Stimulated activated CD8-positive, alpha-beta memory T cell treated with anti-CD3 and anti-CD28 coated beads, Interleukin-2, amount 100 ng/mL, for 1 hour (primary cell): ENCODE measurements around the gene MBD3L3.
"Not testable (repeated sequence)": the region's sequence is repeated elsewhere in the genome, so short reads cannot be mapped to it uniquely, and the experiment has no call there.

ENCODE experiments used
- DNase-seq, 2 donors: peaks; one replicate each; pipeline ENCODE4 v3.0.0-alpha.2; 2020; ENCODE audit warnings: low read depth in 2 of 2

Gene MBD3L3

DNA sequence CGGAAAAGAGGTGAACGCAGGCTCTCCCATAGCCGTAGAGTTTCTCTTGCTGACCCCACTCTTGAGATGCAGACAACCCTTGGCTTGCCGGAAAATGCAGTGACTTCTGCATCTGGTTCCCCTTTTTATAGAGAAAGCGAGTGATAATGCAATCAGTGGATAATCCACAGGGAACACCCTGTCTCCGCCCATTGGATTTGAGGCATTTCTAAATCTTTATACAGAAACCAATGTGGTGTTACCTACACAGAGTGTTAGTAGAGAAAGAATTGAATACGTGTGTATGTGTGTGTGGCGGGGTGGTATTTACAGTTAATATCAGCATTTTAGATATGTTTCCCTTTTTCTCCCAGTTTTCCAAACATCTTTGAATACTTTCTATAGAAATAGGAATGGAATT is at the start of gene MBD3L3:
Gene MBD3L3 (minus strand): TSS at position 101 of the 400 bp plus-strand sequence. CDS start 71 bp downstream, at position 30.
- not testable (repeated sequence) for DNase-seq

DNA sequence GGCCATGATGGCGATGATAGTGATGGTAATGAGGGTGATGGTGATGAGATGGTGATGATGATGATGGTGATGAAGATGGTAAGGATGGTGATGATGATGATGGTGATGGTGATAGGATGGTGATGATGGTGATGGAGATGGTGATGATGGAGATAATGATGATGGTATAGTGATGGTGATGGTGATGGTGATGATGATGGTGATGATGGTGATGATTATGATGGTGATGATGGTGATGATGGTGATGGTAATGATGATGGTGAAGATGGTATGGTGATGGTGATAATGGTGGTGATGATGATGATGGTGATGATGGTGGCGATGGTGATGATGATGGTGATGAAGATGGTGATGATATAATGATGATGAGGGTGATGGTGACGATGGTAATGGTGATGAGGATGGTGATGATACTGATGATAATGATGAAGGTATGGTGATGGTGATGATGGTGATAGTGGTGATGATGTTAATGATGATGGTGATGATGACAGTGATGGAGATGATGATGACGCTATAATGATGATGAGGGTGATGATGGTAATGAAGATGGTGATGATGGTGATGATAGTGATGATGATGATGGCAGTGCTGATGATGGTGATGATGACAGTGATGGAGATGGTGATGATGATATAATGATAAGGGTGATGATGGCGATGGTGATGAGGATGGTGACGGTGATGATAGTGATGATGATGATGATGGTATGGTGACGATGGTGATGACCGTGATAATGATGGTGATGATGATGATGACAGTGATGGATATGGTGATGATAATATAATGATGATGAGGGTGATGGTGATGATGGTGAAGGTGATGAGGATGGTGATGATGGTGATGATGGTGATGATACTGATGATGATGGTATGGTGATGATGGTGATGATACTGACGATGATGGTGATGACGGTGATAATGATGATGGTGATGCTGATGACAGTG is 48.5 kb upstream of the MBD3L3 start:
- DNase-seq: no peak

DNA sequence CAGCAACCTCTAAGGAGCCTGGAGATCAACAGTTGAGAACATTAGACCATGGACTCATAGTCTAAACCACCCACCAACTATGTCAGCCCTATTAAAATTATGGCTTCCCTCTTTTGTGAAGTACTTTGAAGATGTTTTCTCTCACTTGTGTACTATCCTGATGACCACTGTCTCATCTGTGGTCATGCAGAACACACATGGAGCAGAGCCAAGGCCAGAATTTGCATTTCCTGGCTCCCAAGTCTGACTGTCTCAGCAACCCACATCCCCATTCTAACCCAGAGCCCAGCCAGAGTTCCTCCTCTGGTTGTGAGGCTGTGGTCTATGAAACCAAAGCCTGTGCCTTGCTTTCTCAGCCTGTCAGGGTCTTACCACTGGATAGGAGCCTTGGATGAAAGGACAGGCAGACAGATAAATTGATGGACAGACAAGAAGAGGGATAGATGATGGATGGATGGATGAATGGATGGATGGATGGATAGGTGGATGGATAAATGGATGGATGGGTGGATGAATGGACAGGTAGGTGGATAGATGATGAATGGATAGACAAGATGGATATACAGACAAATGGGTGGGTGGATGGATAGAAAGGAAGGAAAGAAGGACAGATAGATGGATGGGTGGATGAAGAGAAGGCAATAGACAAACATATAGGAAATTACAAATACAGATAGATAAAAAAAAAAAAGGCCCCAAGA is 46.4 kb upstream of the MBD3L3 start:
- no peak for DNase-seq

DNA sequence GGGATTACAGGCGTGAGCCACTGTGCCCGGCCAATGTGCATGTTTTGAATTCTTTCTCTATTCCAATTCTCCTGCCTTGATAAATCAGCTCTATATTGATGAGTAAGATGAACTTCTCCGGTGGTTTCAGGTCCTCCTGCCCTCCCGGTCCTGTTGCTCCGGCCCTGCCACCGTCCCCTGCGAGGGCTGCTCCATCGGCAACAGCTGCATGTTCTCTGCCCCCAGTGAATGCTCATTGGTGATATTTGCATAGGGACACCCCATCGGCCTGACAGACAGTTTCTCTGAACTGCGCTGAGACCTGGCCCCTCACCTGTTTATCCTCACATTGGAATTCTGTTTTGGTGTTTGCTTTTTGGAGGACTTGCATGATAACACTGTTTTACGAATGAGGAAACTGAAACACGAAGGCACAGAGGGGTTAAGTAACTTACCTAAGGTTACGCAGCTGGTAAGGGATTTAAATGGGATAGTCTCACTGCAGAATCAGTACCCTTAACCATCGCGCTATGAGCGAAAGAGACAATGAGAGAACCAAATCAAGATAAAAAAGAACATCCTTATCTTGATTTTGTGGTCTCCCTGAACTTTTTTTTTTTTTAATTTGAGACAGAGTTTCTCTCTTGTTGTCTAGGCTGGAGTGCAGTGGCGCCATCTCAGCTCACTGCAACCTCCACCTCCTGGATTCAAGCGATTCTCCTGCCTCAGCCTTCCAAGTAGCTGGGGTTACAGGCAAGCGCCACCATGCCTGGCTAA is 43.2 kb upstream of the MBD3L3 start:
- no peak for DNase-seq

DNA sequence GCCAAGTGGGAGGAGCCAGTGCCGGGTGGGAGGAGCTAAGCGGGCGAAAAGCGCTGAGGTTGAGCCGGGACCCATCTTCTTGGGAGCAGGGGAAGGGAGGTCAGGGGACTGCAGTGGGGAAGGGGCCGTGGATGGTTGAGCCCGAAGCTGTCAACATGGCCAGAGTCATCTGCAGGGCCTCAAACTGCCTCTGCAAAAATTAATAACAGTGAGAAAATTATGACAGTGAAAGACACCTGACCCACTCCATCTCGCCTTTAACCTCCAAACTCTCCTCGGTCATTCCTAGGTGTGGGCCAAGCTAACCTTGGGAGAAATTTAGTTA is 41.1 kb upstream of the MBD3L3 start:
- no peak for DNase-seq

DNA sequence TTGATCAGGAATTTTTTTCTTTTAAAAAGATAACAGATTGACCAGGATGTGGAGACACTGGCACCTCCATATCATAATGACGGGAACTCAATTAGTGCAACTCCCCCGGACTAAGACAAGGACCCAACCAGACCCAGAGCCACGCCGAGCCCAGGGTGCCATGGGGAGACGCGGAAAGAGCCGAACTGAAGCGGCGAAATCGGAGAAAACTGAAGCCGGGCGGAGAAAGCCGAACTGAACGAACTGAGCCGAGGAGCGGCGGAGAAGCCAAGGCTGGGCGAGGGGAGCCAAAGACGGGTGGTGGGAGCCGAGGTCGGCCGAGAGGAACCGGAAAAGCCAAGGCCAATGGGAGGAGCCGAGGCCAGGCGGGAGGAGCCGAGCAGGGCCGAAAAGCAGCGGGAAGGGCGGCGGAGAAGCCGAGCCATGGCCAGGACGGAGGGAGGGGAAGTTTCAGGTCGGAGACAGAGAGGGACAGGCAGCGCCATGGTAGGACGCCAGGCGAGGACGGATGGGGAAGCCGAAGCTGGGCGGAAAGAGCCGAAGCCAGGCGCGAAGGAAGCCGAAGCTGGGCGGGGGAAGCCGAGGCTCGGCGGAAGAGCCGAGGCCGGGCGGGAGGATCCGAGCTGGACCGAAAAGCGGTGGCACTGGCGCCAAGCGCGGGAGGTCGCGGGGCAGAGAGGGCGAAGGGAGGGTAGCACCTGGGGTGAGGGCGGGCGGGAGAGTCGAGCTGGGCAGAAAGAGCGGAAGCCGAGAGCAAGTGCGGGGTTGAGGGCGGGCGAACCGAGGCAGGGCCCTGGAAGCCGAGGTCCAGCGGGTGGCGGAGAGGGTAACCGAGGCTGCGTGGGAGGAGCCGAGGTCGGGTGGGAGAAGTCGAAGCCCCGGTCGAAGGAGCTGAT is 40.5 kb upstream of the MBD3L3 start:
- peak; percentile 78 for DNase-seq

DNA sequence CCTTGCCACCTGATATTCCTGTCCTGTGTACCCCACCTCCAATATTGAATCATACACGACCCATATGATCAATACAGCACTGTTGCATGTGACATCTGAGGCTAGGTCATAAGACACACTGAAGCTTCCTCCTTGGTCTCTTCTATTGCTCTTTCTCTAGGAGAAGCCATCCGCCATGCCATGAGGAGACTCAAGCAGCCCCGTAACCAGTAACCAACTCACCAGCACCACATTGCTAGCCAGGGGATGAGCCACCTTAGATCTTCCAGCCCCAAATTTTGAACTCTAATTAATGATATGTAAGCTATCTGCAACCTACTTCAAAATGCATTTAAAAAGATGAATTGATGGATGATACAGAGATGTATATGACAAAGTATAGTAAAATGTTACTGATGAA is 39.6 kb upstream of the MBD3L3 start:
- DNase-seq: no peak

DNA sequence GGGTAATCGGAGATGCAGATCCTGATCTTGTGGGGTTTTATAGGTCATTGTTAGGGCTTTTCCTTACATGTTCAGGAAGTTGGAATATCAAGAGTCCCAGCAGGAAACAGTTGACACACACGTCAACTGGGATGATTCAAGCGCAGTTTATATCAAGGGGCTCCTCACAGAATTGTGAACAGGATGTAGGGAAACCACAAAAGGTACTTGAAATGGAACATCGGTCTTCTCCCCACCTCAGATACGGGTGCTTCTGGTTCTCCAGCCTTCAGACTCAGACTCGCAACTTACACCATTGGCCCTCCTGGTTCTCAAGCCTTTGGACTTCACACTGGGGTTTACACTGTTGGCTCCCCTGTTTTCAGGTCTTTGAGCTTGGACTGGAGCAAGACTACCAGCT is 30.5 kb upstream of the MBD3L3 start:
- no peak for DNase-seq

DNA sequence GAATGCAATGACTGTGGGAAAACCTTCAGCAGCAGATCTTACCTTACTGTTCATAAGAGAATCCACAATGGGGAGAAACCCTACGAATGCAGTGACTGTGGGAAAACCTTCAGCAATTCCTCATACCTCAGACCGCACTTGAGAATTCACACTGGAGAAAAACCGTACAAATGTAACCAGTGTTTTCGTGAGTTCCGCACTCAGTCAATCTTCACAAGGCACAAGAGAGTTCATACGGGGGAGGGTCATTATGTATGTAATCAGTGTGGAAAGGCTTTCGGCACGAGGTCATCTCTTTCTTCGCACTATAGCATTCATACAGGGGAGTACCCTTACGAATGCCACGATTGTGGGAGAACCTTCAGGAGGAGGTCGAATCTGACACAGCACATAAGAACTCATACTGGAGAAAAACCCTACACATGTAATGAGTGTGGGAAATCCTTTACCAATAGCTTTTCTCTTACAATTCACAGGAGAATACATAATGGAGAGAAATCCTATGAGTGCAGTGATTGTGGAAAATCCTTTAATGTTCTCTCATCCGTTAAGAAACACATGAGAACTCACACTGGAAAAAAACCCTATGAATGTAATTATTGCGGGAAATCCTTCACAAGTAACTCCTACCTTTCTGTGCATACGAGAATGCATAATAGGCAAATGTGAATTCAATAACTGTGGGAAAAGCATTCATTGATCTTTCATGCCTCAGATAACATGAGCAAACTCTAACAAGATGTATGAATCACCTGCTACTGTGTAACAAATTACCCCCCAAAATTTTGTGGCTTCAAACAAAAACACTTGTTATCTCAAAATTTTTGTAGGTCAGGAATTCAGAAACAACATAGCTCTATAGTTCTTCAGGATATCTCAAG is 24.8 kb upstream of the MBD3L3 start:
- no peak for DNase-seq

DNA sequence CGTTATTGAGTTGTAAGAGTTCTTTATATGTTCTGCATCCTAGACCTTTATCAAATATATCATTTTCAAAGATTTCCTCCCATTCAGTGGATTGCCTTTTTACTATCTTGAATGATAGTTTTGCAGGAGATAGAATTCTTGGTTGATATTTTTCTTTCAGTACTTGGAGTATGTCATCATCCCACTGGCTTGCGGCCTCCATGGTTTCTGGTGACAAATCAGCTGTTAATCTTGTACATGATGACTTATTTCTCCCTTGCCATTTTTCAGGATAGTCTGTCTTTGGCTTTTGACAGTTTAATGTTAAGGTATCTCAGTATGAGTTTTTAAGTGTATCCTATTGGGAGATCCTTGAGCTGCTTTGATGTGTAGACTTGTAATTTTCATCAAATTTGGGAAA is 19.5 kb upstream of the MBD3L3 start:
- DNase-seq: no peak

DNA sequence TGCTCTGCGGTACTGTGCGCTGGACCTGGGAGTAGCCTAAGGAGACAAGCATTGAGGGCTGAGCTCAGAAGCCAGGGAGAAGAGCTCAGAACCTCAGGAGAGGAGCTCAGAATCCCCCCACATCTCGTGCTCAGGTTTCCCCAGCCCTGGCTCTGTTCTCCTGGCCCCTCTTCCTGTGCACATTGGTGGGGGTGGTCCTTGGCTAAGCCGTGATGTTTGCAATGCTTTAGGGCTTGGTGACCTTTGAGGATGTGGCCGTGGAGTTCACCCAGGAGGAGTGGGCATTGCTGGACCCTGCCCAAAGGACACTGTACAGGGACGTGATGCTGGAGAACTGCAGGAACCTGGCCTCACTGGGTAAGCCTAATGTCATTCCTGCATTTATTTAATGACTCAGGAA is 17.7 kb upstream of the MBD3L3 start:
- DNase-seq: no peak

DNA sequence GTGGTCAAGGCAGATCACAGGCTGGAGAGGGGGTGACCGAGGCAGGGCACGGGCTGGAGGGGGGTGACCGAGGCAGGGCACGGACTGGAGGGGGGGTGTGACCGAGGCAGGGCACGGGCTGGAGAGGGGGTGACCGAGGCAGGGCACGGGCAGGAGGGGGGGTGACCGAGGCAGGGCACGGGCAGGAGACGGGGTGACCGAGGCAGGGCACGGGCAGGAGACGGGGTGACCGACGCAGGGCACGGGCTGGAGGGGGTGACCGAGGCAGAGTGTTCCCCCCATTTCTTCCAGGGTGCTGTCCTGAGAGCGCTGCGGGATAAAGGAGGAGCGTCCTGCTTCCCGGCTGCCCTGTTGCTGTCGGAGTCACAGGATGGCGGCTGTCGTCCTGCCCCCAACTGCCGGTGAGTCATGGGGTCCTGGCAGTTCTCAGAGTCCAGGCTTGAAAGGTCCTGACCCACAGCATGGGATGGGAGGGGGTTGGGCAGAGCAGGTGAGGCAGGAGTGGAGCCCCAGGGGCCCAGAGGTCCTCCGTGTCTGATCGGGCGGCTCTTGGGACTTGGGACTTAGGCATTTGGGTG is 16.3 kb upstream of the MBD3L3 start:
- no peak for DNase-seq

DNA sequence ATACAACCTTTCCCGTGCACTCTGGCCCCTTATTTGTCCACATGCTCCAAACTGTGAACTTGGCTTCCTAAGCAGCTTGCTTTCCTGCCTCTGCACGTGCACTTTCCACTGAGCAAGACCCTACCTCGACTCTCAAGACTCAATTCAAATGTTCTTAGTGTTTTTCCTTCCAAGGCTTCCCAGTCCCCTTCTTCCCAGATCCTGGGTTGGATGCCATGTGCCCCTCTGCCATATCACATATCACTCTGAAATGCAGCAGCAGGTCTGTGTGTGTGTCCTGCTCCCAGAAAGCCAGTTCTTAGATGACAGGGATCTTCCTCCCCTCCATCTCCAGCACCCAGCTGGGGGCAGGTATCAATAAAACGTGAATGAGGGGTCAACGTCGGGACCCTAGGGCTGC is 14.1 kb upstream of the MBD3L3 start:
- DNase-seq: no peak

DNA sequence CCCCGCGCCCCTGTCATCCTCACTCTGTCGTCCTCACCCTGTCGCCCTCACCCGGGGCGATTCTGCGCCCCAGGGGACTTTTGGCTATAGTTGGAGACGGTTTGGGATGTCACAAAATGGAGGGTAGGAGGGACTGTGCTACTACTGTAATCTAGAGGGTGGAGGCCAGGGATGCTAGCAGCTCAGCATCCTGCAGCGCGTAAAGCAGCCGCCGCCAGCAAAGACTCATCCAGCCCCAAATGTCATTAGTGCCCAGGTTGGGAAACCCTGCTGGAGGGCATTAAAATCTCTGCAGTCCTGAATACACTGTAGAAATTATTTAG is 11.4 kb upstream of the MBD3L3 start:
- no peak for DNase-seq

DNA sequence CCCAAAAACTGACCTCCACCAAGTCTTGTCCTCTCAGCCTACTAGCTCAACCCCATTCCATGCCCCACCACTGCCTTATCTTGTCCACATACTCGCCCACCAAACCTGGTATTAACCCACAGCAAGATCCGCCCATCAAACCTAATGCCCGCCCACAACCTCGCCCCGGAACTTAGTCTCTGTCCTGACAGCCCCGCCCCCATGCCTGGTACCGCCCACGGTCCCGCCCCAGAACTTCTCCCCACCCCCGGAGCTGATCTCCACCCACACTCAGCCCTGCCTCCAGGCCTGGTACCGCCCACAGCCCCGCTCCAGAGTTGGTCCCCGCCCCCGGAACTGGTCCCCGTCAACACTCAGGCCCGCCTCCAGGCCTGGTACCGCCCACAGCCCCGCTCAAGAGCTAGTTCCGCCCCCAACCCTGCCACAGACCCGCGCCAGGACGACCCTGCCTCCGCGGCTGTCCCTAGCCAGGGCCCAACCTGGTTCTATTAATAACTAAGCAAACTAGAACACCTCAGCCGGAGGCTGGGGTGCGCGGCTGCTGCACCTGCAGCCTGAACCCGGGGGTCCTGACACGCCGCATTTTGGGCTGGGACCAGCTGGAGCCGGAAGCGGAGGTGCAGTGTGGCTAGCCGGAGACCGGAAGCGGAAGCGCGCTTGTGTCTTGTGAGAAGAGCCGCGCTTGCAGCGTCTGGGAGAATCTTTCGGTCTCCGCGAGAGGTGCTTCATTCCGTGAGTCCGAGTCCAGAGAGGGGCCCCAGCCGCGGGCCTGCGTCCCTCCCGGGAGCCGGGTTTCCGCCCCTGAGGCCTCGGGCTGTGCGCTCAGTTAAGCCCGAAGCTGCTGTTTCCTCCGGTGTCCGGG is 10.8 kb upstream of the MBD3L3 start, which contains the start of gene ZNF557:
Gene ZNF557 (plus strand): TSS at position 662 of the 862 bp plus-strand sequence. CDS start 5,372 bp downstream, outside the sequence.
- peak; percentile 97 to 99 for DNase-seq

DNA sequence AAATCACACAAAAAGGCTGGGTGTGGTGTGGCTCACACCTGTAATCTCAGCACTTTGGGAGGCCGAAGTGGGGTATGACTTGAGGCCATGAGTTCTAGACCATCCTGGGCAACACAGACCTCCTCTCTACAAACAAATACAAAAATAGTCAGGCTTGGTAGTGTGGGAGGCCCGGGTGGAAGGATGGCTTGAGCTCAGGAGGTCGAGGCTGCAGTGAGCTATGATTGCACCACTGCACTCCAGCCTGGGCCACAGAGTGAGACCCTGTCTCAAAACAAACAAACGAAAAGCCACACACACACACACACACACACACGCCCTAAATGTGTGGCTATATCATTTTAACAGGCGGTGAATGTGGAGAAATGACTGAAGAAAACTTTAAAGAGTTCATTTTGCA is 10.1 kb upstream of the MBD3L3 start:
- DNase-seq: no peak

DNA sequence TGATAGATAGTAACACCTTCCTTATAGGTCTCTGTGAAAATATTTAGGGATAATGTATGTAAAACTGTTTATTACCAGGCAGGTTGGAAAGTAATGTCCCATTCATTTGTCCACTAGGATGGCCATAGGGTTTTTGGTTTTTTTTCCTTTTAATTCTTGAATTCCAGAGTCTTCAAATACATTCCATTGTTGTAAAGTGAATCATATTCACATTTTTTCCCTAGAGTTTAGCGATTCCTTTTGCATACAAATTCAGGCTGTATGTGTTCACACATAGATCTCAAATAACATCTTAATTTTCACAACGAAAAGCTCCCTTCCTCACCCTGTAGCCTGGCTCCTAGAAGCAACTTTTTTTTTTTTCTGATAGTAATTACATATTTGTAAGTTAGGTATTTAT is 9.2 kb upstream of the MBD3L3 start:
- DNase-seq: no peak

DNA sequence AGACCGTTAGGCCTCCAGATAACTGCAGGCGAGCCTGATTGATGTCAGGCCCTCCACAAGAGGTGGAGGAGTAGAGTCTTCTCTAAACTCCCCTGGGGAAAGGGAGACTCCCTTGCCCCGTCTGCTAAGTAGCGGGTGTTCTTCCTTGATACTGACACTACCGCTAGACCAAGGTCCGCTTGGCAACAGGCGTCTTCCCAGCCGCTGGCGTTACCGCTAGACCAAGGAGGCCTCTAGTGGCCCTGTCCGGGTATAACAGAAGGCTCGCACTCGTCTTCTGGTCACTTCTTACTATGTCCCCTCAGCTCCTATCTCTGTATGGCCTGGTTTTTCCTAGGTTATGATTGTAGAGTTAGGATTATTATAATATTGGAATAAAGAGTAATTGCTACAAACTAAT is 8.6 kb upstream of the MBD3L3 start:
- DNase-seq: not testable (repeated sequence)

DNA sequence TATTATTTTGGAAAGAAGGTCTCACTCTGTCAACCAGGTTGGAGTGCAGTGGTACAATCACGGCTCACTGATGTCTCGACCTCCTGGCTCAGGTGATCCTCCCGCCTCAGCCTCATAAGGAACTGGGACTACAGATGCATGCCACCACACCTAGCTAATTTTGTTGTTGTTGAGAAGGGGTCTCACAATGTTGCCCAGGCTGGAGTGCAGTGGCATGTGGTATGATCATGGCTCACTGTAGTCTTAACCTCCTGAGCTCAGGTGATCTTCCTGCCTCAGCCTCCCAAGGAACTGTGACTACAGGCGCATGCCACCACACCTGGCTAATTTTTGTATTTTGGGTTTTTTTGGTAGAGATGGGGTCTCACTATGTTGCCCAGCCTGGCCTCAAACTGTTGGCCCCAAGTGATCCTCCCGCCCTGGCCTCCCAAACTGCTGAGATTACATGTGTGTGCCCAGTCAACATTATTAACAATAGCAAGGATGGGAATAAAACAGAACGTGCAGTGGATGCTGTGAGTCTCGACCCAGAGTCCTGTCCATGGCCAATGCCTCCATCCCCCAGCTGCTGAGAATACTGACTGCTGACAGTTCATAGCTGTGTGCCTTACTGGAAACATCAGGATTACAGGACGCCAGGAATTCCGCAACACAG is 5.4 kb upstream of the MBD3L3 start:
- DNase-seq: no peak
